ENCODE results near the gene FLOT2.
A peak's percentile ranks its signal among the peaks of the same experiment; 100 is the strongest.

Gene FLOT2

DNA sequence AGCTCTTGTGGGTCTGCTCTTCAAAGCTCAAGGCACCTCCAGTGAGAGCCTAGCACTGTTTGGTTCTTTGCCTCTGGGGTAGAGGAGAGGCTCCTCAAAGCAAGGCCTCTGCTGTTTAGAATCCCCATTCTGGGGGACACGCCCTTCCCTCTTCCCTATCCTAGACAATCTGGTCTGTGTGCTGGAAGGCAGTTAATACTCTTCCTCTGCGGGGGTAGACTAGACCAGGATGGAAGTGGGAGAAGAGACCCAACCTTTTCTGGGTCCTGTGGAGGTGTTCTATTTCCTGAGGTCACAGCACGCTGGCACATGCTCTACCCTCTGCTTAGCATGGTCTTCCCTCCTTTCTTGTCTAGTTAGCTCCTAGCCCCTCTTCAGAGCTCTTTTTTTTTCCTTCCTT lies 35.0 kb downstream of the FLOT2 start:
- Histone ChIP-seq H3K4me2 (ENCODE audit: low read length) (no peak overlapping the region), H3K9me3 (replicated peaks; ENCODE audit: low read length) (no peaks in the 10 kb centered on the region), H3K36me3 (ENCODE audit: insufficient read depth, low read length) (peaks cover 24% of the 10 kb centered on the region), H3K4me1 (ENCODE audit: control insufficient read depth, insufficient read depth, low read length) (peaks cover 9% of the 10 kb centered on the region), H3K4me3 (ENCODE audit: low read length) (no peak overlapping the region), H3K27me3 (ENCODE audit: control insufficient read depth, insufficient read depth, low read length) (no peaks in the 10 kb centered on the region), H3K9ac (ENCODE audit: low read depth, low read length) (no peak overlapping the region)

DNA sequence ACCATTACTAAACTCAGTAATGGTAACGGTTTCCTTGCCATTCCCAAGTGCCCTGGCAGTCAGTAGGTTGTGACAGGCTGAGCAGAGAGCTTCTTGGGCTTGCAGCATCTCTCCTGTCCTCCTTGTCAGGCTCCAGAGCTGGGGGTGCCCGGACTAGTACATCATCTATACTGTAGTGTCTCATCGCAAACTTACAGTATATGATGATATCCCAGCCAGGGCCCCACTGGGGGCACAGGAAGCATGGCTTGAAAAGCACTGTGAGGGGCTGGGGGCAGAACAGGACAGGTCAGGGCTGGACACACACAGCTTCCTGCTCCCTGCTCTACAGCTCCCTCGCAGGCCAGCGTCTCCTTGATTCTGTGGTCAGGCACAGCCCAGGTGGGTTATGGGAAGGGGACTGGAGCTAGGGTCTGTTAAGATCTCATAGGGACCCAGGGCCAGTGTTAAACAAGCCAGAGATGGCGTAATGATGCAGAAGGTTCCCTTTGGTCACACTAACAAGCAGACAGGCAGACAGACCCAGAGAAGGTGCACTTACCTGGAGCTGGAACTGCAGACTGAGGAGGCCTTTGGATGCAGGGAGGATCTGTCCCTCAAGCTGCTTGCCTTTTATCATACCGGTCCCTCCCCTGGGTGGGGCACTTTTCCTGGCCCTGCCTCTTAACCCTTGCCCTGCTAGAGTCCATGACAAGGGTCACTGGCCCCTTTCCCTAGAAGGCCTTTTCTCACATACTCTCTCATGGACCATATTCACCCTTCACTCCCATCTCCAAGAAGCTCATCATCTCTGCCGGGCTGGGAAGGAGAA lies 35.9 kb downstream of the FLOT2 start:
- Histone ChIP-seq H3K9ac (ENCODE audit: low read depth, low read length) (no peak overlapping the region), H3K4me1 (ENCODE audit: control insufficient read depth, insufficient read depth, low read length) (peaks cover 9% of the 10 kb centered on the region), H3K4me3 (ENCODE audit: low read length) (no peak overlapping the region), H3K27me3 (ENCODE audit: control insufficient read depth, insufficient read depth, low read length) (no peaks in the 10 kb centered on the region), H3K36me3 (ENCODE audit: insufficient read depth, low read length) (peaks cover 24% of the 10 kb centered on the region), H3K9me3 (replicated peaks; ENCODE audit: low read length) (no peaks in the 10 kb centered on the region), H3K4me2 (ENCODE audit: low read length) (no peak overlapping the region)

DNA sequence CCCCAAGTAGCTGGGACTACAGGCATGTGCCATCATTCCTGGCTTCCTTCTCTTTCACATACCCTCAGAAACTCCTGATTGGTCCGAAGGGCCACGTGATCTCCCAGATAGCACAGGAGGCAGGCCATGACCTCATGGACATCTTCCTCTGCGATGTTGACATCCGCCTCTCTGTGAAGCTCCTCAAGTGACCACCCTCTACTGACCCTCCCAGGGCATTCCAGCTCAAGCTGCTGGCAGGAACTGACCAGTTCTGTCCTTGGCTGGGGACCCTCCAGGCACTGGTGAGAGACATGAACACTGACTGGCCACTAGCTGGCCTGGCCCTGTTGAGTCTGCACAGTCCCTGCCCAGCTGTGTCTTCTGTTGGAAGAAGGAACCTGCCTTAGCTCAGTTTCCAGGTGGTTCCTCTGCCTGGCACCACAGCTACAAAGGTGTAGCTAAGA lies 37.1 kb downstream of the FLOT2 start:
- Histone ChIP-seq H3K9me3 (replicated peaks; ENCODE audit: low read length) (no peaks in the 10 kb centered on the region), H3K4me1 (ENCODE audit: control insufficient read depth, insufficient read depth, low read length) (peaks cover 5% of the 10 kb centered on the region), H3K27me3 (ENCODE audit: control insufficient read depth, insufficient read depth, low read length) (no peaks in the 10 kb centered on the region), H3K4me3 (ENCODE audit: low read length) (no peak overlapping the region), H3K9ac (ENCODE audit: low read depth, low read length) (no peak overlapping the region), H3K36me3 (ENCODE audit: insufficient read depth, low read length) (peaks cover 24% of the 10 kb centered on the region), H3K4me2 (ENCODE audit: low read length) (no peak overlapping the region)

DNA sequence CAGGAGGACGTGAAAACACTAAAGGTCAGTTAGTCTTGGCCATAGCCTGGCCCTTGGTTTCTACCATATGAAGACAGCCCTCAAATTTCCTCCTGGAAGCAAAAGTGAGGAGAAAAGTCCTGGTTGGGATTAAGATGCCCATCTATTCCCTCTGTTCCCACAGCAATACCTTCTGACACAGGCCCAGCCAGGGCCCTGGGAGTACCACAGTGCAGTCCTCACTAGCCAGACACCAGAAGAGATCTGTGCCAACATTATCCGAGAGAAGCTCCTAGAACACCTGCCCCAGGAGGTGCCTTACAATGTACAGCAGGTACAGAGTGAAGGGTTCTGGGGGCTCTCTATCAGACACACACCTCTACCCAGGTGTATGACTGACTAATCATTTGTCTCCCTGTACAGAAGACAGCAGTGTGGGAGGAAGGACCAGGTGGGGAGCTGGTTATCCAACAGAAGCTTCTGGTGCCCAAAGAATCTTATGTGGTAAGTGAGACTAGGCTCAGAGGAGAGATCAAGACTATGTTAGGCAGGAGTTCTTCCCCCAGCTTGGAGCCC lies 38.7 kb downstream of the FLOT2 start:
- Histone ChIP-seq H3K27me3 (ENCODE audit: control insufficient read depth, insufficient read depth, low read length) (no peaks in the 10 kb centered on the region), H3K9ac (ENCODE audit: low read depth, low read length) (no peak overlapping the region), H3K9me3 (replicated peaks; ENCODE audit: low read length) (no peaks in the 10 kb centered on the region), H3K4me2 (ENCODE audit: low read length) (no peak overlapping the region), H3K4me1 (ENCODE audit: control insufficient read depth, insufficient read depth, low read length) (peaks cover 9% of the 10 kb centered on the region), H3K36me3 (ENCODE audit: insufficient read depth, low read length) (peaks cover 24% of the 10 kb centered on the region), H3K4me3 (ENCODE audit: low read length) (no peak overlapping the region)

DNA sequence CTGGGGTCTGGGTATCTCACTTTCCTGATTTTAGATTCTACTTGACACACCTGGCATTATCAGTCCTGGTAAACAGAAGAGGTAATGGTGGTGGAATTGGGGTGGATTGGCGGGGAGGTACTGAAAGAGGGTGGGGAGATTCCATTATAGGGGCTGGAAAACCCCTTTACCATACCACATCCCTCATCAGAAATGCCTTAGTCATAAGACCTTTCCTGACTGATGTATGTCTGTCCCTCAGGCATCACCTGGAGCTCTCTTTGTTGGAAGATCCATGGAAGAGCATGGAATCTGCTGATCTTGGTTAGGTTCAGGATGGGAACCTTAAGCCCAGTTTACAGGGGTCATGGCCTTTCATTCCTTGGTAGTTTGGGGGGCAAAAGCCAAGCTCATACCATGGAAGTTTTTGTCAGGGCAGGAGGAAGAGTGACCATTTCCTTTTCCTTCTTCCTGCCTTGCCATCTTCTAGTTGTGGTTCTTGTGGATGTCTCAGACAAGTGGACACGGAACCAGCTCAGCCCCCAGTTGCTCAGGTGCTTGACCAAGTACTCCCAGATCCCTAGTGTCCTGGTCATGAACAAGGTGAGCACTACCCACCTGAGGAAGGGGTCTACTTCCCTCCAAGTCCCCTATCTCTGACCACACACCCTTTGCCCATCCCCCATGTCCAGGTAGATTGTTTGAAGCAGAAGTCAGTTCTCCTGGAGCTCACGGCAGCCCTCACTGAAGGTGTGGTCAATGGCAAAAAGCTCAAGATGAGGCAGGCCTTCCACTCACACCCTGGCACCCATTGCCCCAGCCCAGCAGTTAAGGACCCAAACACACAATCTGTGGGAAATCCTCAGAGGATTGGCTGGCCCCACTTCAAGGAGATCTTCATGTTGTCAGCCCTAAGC lies 39.4 kb downstream of the FLOT2 start:
- Histone ChIP-seq H3K9me3 (replicated peaks; ENCODE audit: low read length) (no peaks in the 10 kb centered on the region), H3K4me1 (ENCODE audit: control insufficient read depth, insufficient read depth, low read length) (peaks cover 9% of the 10 kb centered on the region), H3K4me2 (ENCODE audit: low read length) (no peak overlapping the region), H3K9ac (ENCODE audit: low read depth, low read length) (no peak overlapping the region), H3K27me3 (ENCODE audit: control insufficient read depth, insufficient read depth, low read length) (no peaks in the 10 kb centered on the region), H3K36me3 (ENCODE audit: insufficient read depth, low read length) (peaks cover 24% of the 10 kb centered on the region), H3K4me3 (ENCODE audit: low read length) (no peak overlapping the region)

DNA sequence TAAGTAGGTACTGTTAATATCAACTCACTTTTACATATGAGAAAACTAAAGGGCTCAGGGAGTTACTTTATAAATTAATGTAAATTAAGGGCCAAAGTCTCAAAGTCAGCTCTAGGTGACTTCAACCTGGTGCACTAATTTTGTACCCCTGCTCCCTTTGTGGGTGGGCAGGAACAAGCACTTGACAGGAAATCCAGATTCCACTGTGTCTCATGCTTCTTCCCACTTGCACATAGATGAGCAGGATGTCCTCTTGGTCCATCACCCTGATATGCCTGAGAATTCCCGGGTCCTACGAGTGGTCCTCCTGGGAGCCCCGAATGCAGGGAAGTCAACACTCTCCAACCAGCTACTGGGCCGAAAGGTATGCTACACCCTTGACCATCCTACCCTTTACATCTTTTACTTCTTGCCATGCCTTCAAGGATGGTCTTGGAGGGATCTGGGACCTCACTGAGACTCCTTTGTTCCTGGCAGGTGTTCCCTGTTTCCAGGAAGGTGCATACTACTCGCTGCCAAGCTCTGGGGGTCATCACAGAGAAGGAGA lies 41.4 kb downstream of the FLOT2 start:
- H3K9ac ChIP-seq (ENCODE audit: low read depth, low read length) = peak overlapping the region; percentile 87
- H3K4me2 ChIP-seq (ENCODE audit: low read length) = peak overlapping the region; percentile 84
- no peaks in the 10 kb centered on the region for H3K9me3 ChIP-seq (replicated peaks; ENCODE audit: low read length)
- no peak overlapping the region for H3K4me3 ChIP-seq (ENCODE audit: low read length)
- H3K36me3 ChIP-seq (ENCODE audit: insufficient read depth, low read length) = peaks cover 24% of the 10 kb centered on the region
- peaks cover 9% of the 10 kb centered on the region for H3K4me1 ChIP-seq (ENCODE audit: control insufficient read depth, insufficient read depth, low read length)
- H3K27me3 ChIP-seq (ENCODE audit: control insufficient read depth, insufficient read depth, low read length) = no peaks in the 10 kb centered on the region

DNA sequence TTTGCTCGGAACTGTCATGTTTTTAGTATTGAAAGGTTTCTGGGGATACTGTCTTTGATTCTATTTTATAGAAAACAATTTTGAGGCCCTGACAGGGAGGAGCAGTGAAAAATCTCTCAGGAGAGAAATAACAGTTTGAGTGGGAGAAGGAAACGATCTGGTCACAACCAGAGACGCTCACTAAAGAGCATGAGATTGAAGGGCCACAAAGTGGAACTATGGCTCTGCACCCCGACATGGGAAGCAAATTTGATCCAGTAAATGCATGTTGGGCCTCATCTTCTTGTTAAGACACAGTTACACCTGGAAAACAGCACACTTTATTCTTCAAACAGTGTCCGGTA lies 42.2 kb downstream of the FLOT2 start:
- Histone ChIP-seq H3K36me3 (ENCODE audit: insufficient read depth, low read length) (peaks cover 19% of the 10 kb centered on the region), H3K4me1 (ENCODE audit: control insufficient read depth, insufficient read depth, low read length) (peaks cover 9% of the 10 kb centered on the region), H3K9ac (ENCODE audit: low read depth, low read length) (peak overlapping the region; percentile 87), H3K4me3 (ENCODE audit: low read length) (peak overlapping the region; percentile 83), H3K4me2 (ENCODE audit: low read length) (peak overlapping the region; percentile 84), H3K27me3 (ENCODE audit: control insufficient read depth, insufficient read depth, low read length) (no peaks in the 10 kb centered on the region), H3K9me3 (replicated peaks; ENCODE audit: low read length) (no peaks in the 10 kb centered on the region)

DNA sequence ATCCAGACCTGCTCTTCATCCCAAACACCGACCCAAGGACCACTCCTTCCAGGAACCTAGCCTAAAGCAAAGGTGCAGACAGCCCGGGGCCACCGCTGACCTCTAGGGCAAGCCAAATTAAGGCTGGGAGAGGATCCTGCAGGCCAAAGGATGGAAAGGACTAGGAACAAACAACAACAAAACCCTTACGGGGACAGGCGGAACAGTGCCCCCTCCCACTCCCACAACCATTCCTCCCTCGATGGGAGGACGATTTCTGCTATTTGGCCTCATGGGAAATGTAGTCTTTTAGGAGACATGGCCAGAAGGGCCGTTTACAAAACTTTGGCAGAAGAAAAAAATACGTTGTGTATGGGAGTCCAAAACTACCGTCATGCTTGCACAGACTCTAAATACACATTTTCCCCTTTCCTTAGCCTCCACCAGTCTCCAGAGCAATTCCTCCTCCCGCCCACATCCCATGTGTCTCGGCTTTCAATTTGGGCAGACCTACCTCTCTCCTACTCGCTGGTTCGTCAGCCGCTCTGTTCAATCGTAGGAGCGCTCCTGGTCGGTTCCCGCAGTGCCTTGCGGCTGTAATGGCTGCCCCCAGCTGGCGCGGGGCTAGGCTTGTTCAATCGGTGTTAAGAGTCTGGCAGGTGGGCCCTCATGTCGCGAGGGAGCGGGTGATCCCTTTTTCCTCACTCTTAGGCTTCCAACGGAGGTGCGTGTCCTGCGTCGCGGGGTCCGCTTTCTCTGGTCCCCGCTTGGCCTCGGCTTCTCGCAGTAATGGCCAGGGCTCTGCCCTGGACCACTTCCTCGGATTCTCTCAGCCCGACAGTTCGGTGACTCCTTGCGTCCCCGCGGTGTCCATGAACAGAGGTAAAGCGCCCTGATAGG lies 42.8 kb downstream of the FLOT2 start, which contains the start of gene ERAL1:
ERAL1 (plus strand) TSS at position 560 of the 879 bp plus-strand sequence; CDS start at position 579, 19 bp downstream.
- Histone ChIP-seq H3K4me2 (ENCODE audit: low read length) (peak within 1 kb of the TSS; percentile 84), H3K36me3 (ENCODE audit: insufficient read depth, low read length) (peaks cover 16% of the 10 kb centered on the region), H3K9me3 (replicated peaks; ENCODE audit: low read length) (no peaks in the 10 kb centered on the region), H3K27me3 (ENCODE audit: control insufficient read depth, insufficient read depth, low read length) (no peaks in the 10 kb centered on the region), H3K4me3 (ENCODE audit: low read length) (peak within 1 kb of the TSS; percentile 83), H3K4me1 (ENCODE audit: control insufficient read depth, insufficient read depth, low read length) (peaks cover 9% of the 10 kb centered on the region), H3K9ac (ENCODE audit: low read depth, low read length) (peak within 1 kb of the TSS; percentile 87)

DNA sequence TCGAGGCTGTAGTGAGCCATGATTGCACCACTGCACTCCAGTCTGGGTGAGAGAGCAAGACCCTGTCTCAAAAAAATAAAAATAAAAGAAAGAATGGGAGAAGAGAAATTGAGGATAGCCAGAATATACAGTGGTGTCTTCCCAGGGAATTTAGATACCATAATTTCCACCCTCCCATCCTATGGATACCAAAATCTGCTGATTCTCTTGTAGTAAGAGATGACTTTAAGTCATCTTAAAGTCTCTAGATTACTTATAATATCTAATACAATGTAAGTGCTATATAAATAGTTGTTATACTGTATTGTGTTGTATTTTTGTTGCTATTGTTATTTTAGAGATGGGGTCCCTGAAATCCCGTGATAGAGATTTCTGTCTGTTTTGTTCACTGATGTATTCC lies 44.2 kb downstream of the FLOT2 start:
- Histone ChIP-seq H3K4me2 (ENCODE audit: low read length) (no peak overlapping the region), H3K9me3 (replicated peaks; ENCODE audit: low read length) (no peaks in the 10 kb centered on the region), H3K9ac (ENCODE audit: low read depth, low read length) (no peak overlapping the region), H3K4me3 (ENCODE audit: low read length) (no peak overlapping the region), H3K36me3 (ENCODE audit: insufficient read depth, low read length) (peaks cover 7% of the 10 kb centered on the region), H3K27me3 (ENCODE audit: control insufficient read depth, insufficient read depth, low read length) (no peaks in the 10 kb centered on the region), H3K4me1 (ENCODE audit: control insufficient read depth, insufficient read depth, low read length) (peaks cover 9% of the 10 kb centered on the region)

DNA sequence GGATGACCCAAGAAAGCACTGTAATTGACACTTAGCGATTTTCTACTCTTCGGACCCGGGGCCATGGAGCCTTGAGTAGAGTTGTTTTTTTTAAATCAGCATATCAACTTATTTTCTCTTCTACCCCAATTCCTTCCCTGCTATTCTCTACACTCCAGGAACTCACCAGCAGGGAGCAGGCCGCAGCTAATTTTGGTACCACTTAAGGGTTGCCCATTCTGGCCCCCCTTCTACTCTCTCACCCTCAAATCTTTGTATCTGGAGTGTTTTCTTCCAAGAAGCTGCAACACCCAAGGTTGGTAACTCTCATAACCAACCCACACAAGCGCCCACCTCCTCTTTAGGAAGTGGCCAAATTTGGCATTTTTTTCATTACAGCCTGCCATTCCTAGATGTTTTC lies 48.3 kb downstream of the FLOT2 start:
- no peak overlapping the region for H3K4me2 ChIP-seq (ENCODE audit: low read length)
- H3K9ac ChIP-seq (ENCODE audit: low read depth, low read length) = no peak overlapping the region
- peaks cover 2% of the 10 kb centered on the region for H3K4me1 ChIP-seq (ENCODE audit: control insufficient read depth, insufficient read depth, low read length)
- H3K27me3 ChIP-seq (ENCODE audit: control insufficient read depth, insufficient read depth, low read length) = no peaks in the 10 kb centered on the region
- no peaks in the 10 kb centered on the region for H3K9me3 ChIP-seq (replicated peaks; ENCODE audit: low read length)
- no peaks in the 10 kb centered on the region for H3K36me3 ChIP-seq (ENCODE audit: insufficient read depth, low read length)
- H3K4me3 ChIP-seq (ENCODE audit: low read length) = no peak overlapping the region

All from skeletal muscle satellite cell (primary cell).